ENCODE results near the gene TNS3. TPM values are rescaled to one million over a fixed set of nuclear protein-coding genes. Genes with fewer than 3 reads are reported as not detected.

The TNS3 gene
- total and polyA plus RNA-seq, 2 of the 13 experiments (the other 11 are each of a cell fraction or from before 2014, with no cell fraction given): 52.9 to 55.7 TPM

- no peak for TF ChIP-seq SNAPC4 (CRISPR knock-in tag; IDR thresholded peaks at IDR 0.05)
- TF ChIP-seq, protein P1, sequence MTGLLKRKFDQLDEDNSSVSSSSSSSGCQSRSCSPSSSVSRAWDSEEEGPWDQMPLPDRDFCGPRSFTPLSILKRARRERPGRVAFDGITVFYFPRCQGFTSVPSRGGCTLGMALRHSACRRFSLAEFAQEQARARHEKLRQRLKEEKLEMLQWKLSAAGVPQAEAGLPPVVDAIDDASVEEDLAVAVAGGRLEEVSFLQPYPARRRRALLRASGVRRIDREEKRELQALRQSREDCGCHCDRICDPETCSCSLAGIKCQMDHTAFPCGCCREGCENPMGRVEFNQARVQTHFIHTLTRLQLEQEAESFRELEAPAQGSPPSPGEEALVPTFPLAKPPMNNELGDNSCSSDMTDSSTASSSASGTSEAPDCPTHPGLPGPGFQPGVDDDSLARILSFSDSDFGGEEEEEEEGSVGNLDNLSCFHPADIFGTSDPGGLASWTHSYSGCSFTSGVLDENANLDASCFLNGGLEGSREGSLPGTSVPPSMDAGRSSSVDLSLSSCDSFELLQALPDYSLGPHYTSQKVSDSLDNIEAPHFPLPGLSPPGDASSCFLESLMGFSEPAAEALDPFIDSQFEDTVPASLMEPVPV (CRISPR knock-in tag; IDR thresholded peaks at IDR 0.05): no peak
- 0 out of 2 replicates have a peak, but pooled peaks have one; percentile 29 for TF ChIP-seq HBP1 (CRISPR knock-in tag; IDR thresholded peaks at IDR 0.05; ENCODE audit: low read depth)
- no peak for TF ChIP-seq PHF20 (CRISPR knock-in tag; IDR thresholded peaks at IDR 0.05)
- TF ChIP-seq ZNF143 (CRISPR knock-in tag; IDR thresholded peaks at IDR 0.05): no peak
- no peak for TF ChIP-seq NR2F2 (IDR thresholded peaks at IDR 0.05; ENCODE audit: borderline replicate concordance, low read depth)
- peak; percentile 8 for TF ChIP-seq XRCC5 (optimal IDR thresholded peaks at IDR 0.05; ENCODE audit: low read length)
- TF ChIP-seq, protein P2, sequence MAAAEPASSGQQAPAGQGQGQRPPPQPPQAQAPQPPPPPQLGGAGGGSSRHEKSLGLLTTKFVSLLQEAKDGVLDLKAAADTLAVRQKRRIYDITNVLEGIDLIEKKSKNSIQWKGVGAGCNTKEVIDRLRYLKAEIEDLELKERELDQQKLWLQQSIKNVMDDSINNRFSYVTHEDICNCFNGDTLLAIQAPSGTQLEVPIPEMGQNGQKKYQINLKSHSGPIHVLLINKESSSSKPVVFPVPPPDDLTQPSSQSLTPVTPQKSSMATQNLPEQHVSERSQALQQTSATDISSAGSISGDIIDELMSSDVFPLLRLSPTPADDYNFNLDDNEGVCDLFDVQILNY (CRISPR knock-in tag; conservative IDR thresholded peaks at IDR 0.05): peak; percentile 39; the same call in 1 of the 2 replicates
- TF ChIP-seq PRDM15 (CRISPR knock-in tag; IDR thresholded peaks at IDR 0.05): 0 out of 2 replicates have a peak, but pooled peaks have one; percentile 4
- TF ChIP-seq, protein P3, sequence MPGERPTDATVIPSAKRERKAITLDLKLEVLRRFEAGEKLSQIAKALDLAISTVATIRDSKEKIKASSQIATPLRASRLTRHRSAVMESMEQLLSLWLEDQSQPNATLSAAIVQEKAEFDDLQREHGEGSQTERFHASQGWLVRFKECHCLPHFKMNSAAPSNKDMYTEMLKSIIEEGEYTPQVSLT (CRISPR knock-in tag; IDR thresholded peaks at IDR 0.05; ENCODE audit: borderline replicate concordance, low read depth): no peak
- no peak for TF ChIP-seq KDM6A (CRISPR knock-in tag; IDR thresholded peaks at IDR 0.05; ENCODE audit: low read depth)
- TF ChIP-seq GPN1 (CRISPR knock-in tag; IDR thresholded peaks at IDR 0.05; ENCODE audit: borderline replicate concordance): no peak
- TF ChIP-seq ZBTB8A (CRISPR knock-in tag; IDR thresholded peaks at IDR 0.05; ENCODE audit: borderline replicate concordance, low read depth): no peak
- no peak for TF ChIP-seq ZFP1 (CRISPR knock-in tag; IDR thresholded peaks at IDR 0.05)
- TF ChIP-seq ZSCAN22 (CRISPR knock-in tag; IDR thresholded peaks at IDR 0.05): no peak
- no peak for TF ChIP-seq ZNF672 (CRISPR knock-in tag; IDR thresholded peaks at IDR 0.05)
- TF ChIP-seq ZBTB1 (CRISPR knock-in tag; IDR thresholded peaks at IDR 0.05; ENCODE audit: borderline replicate concordance): no peak
Observed at GRCh38 chr7:47580811-47581331, 1.0 kb downstream of the TNS3 start (continued).

Data from HepG2 (cell line).